Aorta (tissue), 5 donors: Measurements from ENCODE around the gene SLC6A6. TPM values are rescaled to one million over a fixed set of nuclear protein-coding genes. Genes with fewer than 3 reads are reported as not detected.

Experiments
- ATAC-seq: fragments of 200-7000 bp; cut with Tn5 transposase; one replicate; pipeline ENCODE4 v1.9.1; 2022; ENCODE audit warnings: moderate library complexity; ENCODE audit not compliant: low FRiP score
- DNase-seq, 2 donors: peaks; one replicate each; pipeline ENCODE4 v3.0.0-alpha.2; 2020
- H3K27ac ChIP-seq, 2 donors: one replicate each; pipeline ENCODE4 v1.5.1; 2013; ENCODE audit warnings: low read length in 2 of 2, mild to moderate bottlenecking in 2 of 2, moderate library complexity in 2 of 2, control low read depth in 1 of 2, inconsistent platforms in 1 of 2, low read depth in 1 of 2
- H3K27me3 ChIP-seq, 2 donors: one replicate each; pipeline ENCODE4 v1.6.1; 2013; ENCODE audit warnings: control low read depth in 1 of 2, low read length in 1 of 2, mild to moderate bottlenecking in 1 of 2, moderate library complexity in 1 of 2; ENCODE audit not compliant: insufficient read depth in 2 of 2, control insufficient read depth in 1 of 2
- H3K36me3 ChIP-seq, 2 donors: one replicate each; pipeline ENCODE4 v1.6.1; 2013; ENCODE audit warnings: control low read depth in 1 of 2, low read length in 1 of 2, mild to moderate bottlenecking in 1 of 2; ENCODE audit not compliant: insufficient read depth in 2 of 2, control insufficient read depth in 1 of 2
- H3K4me1 ChIP-seq, 2 donors: one replicate each; pipeline ENCODE4 v1.6.1; 2013; ENCODE audit warnings: low read length in 2 of 2, control low read depth in 1 of 2, mild to moderate bottlenecking in 1 of 2, moderate library complexity in 1 of 2; ENCODE audit not compliant: insufficient read depth in 2 of 2, control insufficient read depth in 1 of 2
- H3K4me3 ChIP-seq, 2 donors: one replicate each; pipeline ENCODE4 v1.5.1; 2013; ENCODE audit warnings: low read length in 2 of 2, control low read depth in 1 of 2, mild to moderate bottlenecking in 1 of 2
- H3K9me3 ChIP-seq: one replicate; pipeline ENCODE4 v1.6.1; 2013; ENCODE audit warnings: mild to moderate bottlenecking, low read length; ENCODE audit not compliant: control insufficient read depth
- WGBS, 2 donors: extraction: QIAGEN DNeasy Blood & Tissue Kit; methylation state at CpG; one replicate each; pipeline ENCODE4 v1.1.7; 2013; 5-methylcytosine and 5-hydroxymethylcytosine counted together
- intact Hi-C, 2 donors: fragments of 100-400 bp; cut with DNase I; formaldehyde crosslinking; loops; one replicate each; pipeline versions ENCODE4 v1.14.2 to v1.15.0; 2022
- polyA plus RNA-seq, 2 donors: library from polyadenylated mRNA; stranded (reverse); fragments of 200-250 nt; gene quantifications; one replicate each; pipeline ENCODE4 v1.2.3, GENCODE V29; 2013
- total RNA-seq, 2 donors: library from RNA; stranded (reverse); fragmentation: NEBNext Ultra II Directional; extraction: Animal tissue kit (Norgen Biotek cat#: 25700); gene quantifications; one replicate each; pipeline ENCODE4 v1.2.1, GENCODE V29; 2021
- donor health status: healthy with polysubstance abuse.
- donor health status: Bipolar disorder and iron deficiency.
- donor health status: DM: no; HTN: no; CAD: no.
- donor health status: DM: no; HTN: no; CAD: no.
- donor health status: DM: yes; HTN: yes; CAD: no.

The SLC6A6 gene
- total and polyA plus RNA-seq, 4 donors: 5.3 to 62.2 (median 21.3) TPM

DNA sequence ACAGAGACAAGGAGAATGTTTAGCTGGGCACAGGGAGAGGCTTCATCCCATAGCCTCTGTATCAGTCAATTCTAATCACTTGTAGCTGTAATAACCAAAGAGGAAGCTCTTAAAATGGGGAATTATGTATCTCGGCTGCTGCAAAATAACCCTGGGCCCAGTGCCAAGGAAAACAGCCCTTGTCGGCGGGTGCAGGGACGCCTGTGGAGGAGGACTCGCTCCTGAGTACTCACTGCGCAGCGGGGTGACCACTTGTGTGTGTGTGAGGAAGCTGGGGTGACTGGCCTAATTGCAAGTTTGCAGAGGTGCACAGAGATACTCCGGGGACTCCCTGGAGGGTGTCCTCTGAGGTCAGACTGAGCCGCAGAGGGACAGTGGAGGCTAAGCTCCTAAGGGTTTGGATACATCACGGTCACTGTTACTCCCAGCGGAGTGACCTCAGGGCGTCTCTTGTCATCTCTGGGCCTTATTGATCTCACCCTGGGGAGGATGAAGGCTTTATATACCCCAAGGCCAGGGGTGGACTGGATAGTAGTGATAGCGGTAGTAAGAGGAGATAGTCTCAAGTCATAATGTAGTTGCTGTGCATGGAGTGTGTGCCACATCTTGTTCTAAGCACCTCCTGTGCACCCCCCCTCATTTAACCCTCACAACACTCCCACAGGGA is 37.2 kb downstream of the SLC6A6 start:
- 35% methylated on average over 13 of the region's 13 CpGs for WGBS, 2 donors
- H3K27me3 ChIP-seq: no peaks in the 10 kb centered on the region
- no peaks in the 10 kb centered on the region for H3K4me1 ChIP-seq
- intact Hi-C loops: no loop called here
- peak; percentile 86 to 91 for DNase-seq
- ATAC-seq: peak; percentile 59
- no peaks in the 10 kb centered on the region for H3K9me3 ChIP-seq
- H3K36me3 ChIP-seq: no peaks in the 10 kb centered on the region
- H3K4me3 ChIP-seq: no peak overlapping the region
- H3K27ac ChIP-seq: no peak overlapping the region

DNA sequence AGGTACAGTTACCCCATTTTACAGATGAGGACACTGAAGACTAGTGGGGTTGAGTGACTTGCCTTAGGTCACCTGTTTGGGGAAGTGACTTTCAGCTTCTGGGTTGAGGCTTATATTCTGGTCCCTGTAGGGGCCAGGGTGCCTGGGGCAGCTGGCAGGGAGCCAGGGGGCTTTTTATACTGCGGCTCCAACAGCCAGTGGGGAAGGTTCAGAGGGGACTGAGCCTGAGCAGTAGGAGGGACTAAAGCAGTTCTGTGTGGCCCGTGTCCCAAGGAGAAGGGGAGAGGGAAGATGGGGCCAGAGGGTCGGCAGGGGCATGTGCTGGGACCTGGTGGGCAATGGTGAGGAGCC is 37.7 kb downstream of the SLC6A6 start:
- DNase-seq (no peak), ATAC-seq (no peak)
- Histone ChIP-seq H3K9me3 (no peaks in the 10 kb centered on the region), H3K4me3 (no peak overlapping the region), H3K27me3 (no peaks in the 10 kb centered on the region), H3K27ac (no peak overlapping the region), H3K4me1 (no peaks in the 10 kb centered on the region), H3K36me3 (no peaks in the 10 kb centered on the region)
- intact Hi-C loops: no loop called here
- WGBS, 2 donors: 76 to 81% methylated on average over 3 of the region's 3 CpGs

DNA sequence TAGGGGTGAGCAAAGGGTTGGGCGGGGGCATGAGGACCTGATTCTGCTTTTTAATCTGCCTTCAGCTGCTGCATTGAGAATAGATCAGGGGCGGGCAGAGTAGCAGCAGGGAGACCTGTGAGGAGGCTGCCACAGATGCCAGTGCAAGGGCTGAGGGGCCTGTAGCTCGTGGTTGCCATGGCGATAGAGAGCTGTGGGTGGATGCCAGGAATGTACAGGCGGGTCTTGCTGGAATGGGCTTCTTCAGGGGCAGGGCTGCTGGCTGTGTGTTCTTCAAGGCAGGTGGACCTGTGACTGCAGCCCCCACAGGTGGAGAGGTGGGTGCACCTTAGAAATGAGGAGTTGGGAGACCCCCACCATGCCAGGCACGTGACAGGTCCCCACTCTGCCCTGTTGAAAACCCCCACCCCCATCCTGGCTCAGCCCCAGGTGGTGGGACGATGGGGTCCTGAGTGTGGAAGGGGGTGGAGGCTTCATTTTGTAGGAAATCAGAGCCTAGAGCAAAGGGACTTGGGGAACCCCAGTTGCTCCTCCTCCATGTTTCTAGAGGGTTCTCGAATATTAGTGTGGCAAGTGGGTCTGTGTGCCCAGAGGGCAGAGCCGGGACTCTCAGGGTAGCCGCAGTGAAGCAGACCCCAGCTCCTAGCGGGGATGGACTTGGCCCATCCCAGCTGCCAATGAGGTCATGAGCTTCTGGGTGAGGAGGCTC is 38.3 kb downstream of the SLC6A6 start:
- WGBS, 2 donors: 78 to 83% methylated on average over 11 of the region's 11 CpGs
- H3K9me3 ChIP-seq: no peaks in the 10 kb centered on the region
- no peak overlapping the region for H3K4me3 ChIP-seq
- no peak for DNase-seq
- ATAC-seq: no peak
- no peaks in the 10 kb centered on the region for H3K27me3 ChIP-seq
- intact Hi-C loops: no loop called here
- no peaks in the 10 kb centered on the region for H3K4me1 ChIP-seq
- H3K27ac ChIP-seq: no peak overlapping the region
- H3K36me3 ChIP-seq: no peaks in the 10 kb centered on the region

DNA sequence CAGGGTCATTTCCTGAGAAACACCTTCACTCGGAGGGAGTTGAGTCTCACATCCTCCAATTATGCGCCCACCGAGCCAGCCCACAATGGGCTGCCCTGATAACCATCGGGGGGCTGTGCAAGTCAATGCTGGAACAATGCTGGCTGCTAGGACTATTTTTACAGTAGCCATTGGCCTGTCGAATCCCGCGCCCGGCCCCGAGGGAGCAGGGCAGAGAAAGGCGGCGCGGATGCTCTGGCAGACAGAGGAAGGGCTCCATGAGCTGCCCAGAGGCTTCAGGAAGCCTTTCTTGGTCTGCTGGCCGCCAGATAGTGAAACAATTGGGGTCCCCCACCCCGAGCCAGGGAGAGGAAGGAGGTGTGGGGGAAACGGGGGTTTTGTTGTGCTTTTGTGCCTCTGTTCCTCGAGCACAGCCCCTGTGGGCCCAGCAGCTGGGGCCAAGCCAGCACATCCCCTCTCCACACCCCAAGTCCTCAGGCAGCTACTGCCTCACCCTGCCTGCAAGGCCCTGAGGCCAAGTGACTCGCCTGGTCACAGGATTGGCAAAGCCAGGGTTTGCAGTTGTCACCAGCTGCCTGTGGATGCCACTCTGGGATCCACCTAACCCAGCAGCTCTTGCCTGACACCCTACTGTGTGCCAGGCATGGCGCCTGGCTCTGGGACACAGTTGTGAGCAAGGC is 39.0 kb downstream of the SLC6A6 start:
- no peaks in the 10 kb centered on the region for H3K9me3 ChIP-seq
- H3K36me3 ChIP-seq: peaks cover 0 to 3% of the 10 kb centered on the region in 2 donors
- H3K4me3 ChIP-seq: no peak overlapping the region
- WGBS, 2 donors: 94 to 95% methylated on average over 18 of the region's 18 CpGs
- no peak overlapping the region for H3K27ac ChIP-seq
- intact Hi-C loops: no loop called here
- DNase-seq (no peak), ATAC-seq (peak; percentile 34)
- no peaks in the 10 kb centered on the region for H3K27me3 ChIP-seq
- no peaks in the 10 kb centered on the region for H3K4me1 ChIP-seq

DNA sequence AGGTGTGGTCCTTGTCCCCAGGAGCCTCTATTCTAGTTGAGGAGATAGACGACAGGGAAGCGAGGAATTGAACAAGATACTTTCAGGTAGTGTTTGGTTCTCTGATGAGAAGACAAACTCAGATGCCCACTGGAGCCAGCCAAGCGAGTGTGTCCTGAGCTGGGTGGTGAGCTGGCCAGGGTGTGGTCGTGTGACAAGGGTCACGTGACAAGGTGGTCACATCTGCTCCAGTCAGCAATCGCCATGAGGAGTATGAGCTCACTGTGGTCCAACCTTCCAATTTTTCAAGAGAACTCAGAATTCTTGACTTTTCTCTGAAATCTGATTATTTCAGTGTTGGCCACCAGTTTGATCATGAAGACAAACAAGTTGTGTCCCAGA is 39.5 kb downstream of the SLC6A6 start:
- intact Hi-C loops: no loop called here
- no peak overlapping the region for H3K27ac ChIP-seq
- no peak overlapping the region for H3K4me3 ChIP-seq
- H3K36me3 ChIP-seq: peaks cover 0 to 3% of the 10 kb centered on the region in 2 donors
- 98% methylated on average over 6 of the region's 6 CpGs for WGBS, 2 donors
- no peak for DNase-seq
- no peaks in the 10 kb centered on the region for H3K9me3 ChIP-seq
- ATAC-seq: no peak
- H3K4me1 ChIP-seq: no peaks in the 10 kb centered on the region
- no peaks in the 10 kb centered on the region for H3K27me3 ChIP-seq

DNA sequence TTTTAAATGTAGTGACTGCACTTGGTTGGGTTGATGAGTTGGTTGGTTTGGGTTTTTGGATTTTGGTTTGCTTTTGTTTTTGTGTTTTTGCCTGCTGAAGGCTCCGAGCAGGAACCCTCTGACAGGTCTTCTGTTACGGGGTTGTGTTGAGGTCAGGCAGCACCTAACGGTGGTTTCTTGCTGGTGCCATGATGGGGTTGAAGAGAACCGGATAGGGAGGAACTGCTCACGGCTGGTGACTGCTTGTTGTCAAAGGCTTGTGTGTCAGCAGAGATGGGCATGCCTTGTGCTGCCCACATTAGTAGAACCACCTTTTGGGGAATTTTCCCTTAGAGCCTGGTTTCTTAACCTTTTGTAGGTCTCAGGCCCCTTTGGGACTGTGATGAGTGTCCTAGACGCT is 42.0 kb downstream of the SLC6A6 start:
- ATAC-seq: no peak
- no peak overlapping the region for H3K27ac ChIP-seq
- WGBS, 2 donors: 97 to 100% methylated on average over 6 of the region's 6 CpGs
- no peak overlapping the region for H3K4me3 ChIP-seq
- no peaks in the 10 kb centered on the region for H3K4me1 ChIP-seq
- intact Hi-C loops: no loop called here
- H3K36me3 ChIP-seq: peaks cover 0 to 5% of the 10 kb centered on the region in 2 donors
- no peaks in the 10 kb centered on the region for H3K9me3 ChIP-seq
- H3K27me3 ChIP-seq: no peaks in the 10 kb centered on the region
- no peak for DNase-seq

DNA sequence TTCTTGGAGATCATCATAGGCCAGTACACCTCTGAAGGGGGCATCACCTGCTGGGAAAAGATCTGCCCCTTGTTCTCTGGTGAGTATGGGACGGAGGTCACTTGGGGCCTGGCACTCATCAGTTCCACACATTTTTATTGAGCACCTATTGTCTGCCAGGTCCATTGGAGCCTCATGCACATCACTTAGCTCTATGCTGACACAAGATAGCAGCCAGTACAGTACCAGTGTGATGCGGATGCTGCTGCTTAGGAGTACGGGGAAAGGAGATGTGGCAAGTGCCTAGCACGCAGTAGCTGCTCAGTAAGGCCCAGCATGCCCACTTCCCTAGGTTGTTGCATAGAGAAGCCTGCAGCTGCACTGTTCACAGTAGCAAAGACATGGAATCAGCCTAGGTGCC is 43.4 kb downstream of the SLC6A6 start:
- Histone ChIP-seq H3K27ac (no peak overlapping the region), H3K36me3 (peaks cover 0 to 5% of the 10 kb centered on the region in 2 donors), H3K4me3 (no peak overlapping the region), H3K9me3 (no peaks in the 10 kb centered on the region), H3K27me3 (no peaks in the 10 kb centered on the region), H3K4me1 (no peaks in the 10 kb centered on the region)
- intact Hi-C loops: no loop called here
- DNase-seq (no peak), ATAC-seq (no peak)
- 99% methylated on average over 4 of the region's 4 CpGs for WGBS, 2 donors

DNA sequence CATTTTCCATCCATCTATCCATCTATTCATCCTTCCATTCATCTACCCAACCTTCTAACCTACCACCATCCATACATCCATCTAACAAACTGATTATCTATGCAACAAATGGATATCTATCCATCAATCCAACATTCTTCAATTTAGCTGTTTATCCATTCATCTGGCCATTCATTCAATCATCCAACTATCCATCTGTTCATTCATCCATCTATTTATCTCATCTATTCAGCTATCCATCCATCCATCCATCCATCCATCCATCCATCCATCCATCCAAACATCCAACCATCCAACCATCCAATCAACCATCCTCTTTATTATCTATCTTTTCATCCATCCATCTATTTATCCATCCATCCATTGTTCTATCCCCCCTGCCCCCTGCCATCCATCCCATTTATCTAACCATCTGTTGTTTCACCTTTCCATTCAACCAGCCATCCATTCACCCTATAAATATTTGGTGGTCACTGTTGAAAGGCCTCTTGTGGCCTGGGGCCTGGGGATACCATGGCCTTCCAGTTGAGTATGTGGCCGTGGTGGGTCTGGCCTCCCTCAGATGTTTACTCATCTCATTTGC is 44.7 kb downstream of the SLC6A6 start:
- intact Hi-C loops: no loop called here
- H3K36me3 ChIP-seq: peaks cover 0 to 5% of the 10 kb centered on the region in 2 donors
- H3K4me3 ChIP-seq: no peak overlapping the region
- 97 to 100% methylated on average over 1 of the region's 1 CpG for WGBS, 2 donors
- no peak overlapping the region for H3K27ac ChIP-seq
- no peak for ATAC-seq
- no peak for DNase-seq
- no peaks in the 10 kb centered on the region for H3K27me3 ChIP-seq
- H3K9me3 ChIP-seq: no peaks in the 10 kb centered on the region
- no peaks in the 10 kb centered on the region for H3K4me1 ChIP-seq
